H1 (cell line): ENCODE results near the gene KIF2C. TPM values are rescaled to one million over a fixed set of nuclear protein-coding genes. Genes with fewer than 3 reads are reported as not detected.

Source experiments
- CEBPB ChIP-seq: IDR thresholded peaks from 2 replicates; pipeline ENCODE4 v1.6.1; 2012; ENCODE audit warnings: low read depth, low read length
- SAP30 ChIP-seq: fragments of 300-600 bp; sonication (generic); IDR thresholded peaks from 2 replicates; pipeline ENCODE4 v1.7.1; 2012; ENCODE audit warnings: low read length, moderate library complexity, mild to moderate bottlenecking, inconsistent platforms; ENCODE audit not compliant: insufficient read depth, insufficient replicate concordance
- TAF7 ChIP-seq: optimal IDR thresholded peaks from 2 replicates; pipeline ENCODE3; 2011; ENCODE audit warnings: low read depth, mild to moderate bottlenecking, inconsistent platforms, low read length, moderate library complexity, borderline replicate concordance
- USF2 ChIP-seq: IDR thresholded peaks from 2 replicates; pipeline ENCODE4 v1.6.1; 2011; ENCODE audit warnings: low read length, improper control_type of control experiment
- polyA plus RNA-seq, 7 experiments: library from polyadenylated mRNA; depleted of rRNA in 3 of 7; stranded (reverse) in 5 of 7; unstranded in 2 of 7; fragments of >200 nt in 5 of 7; fragments of 200-250 nt in 2 of 7; gene quantifications; 1 replicate in 5 of 7; 2 replicates in 1 of 7; 4 replicates in 1 of 7; pipeline versions ENCODE4 v1.2.1 to v1.2.3, GENCODE V29; 2011 to 2013; ENCODE audit warnings: missing spikeins in 2 of 7, mixed read lengths in 2 of 7
- total RNA-seq: library from RNA; stranded (reverse); fragmentation: NEBNext Ultra II Directional; extraction: Animal tissue kit (Norgen Biotek cat#: 25700); gene quantifications from 2 replicates; pipeline ENCODE4 v1.2.1, GENCODE V29; 2021

Gene KIF2C
- total and polyA plus RNA-seq, 2 of the 8 experiments (the other 6 are each of a cell fraction or from before 2014, with no cell fraction given): 41.8 to 68.1 TPM

- TF ChIP-seq TAF7 (no peak), SAP30 (no peak), CEBPB (no peak), USF2 (no peak)
- TF ChIP-seq, all 59 proteins: peak for 2
Observed at GRCh38 chr1:44777969-44778635, 38.5 kb downstream of the KIF2C start (continued).
